ENCODE measurements around the gene VSIG10L. TPM values are rescaled to one million over a fixed set of nuclear protein-coding genes. Genes with fewer than 3 reads are reported as not detected.

Gene VSIG10L
- total RNA-seq, 2 experiments from 2014 or later = 0.09 to 1.6 TPM

DNA sequence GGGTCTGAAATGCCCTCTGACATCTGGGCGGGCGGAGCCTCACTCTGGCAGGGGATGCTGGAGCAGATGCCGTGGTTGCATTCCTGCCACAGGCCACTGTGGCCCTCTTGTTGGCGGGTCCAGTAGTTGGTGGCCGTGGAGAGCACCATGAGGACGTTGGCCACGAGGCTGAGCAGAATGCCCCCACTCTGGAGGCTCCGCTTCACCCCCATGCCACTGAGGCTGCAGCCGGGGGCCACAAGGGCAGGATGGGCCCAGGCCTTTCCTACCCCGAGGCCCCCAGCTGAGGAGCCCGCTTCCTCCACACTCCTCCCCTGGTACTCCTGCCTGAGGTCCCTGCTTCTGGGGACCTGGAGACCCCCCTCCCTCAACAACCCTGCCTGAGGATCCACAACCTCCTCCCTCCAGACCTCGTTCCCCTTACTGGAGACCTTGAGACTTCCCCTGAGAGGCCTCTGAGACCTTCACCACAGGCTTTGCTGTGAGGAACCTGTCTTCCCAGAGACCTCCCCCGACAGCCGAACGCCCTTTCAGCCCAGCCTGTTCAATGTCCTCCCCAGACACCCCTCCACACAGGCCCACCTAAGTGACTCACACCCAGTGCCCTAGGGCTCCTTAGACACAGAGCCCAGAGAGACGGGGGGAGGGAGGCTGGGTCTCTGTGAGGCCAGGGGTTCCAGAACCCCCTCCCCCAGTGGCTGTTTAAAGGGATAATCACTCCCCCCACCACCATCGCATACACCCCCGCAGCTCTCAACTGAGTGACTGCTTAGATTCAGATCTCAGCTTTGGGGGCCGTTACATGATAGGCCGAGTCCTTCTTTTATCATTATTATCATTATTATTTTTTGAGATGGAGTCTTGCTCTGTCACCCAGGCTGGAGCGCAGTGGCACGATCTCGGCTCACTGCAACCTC, 26.7 kb upstream of the VSIG10L start, which contains the start of gene CLDND2:
CLDND2 (minus strand) TSS at position 638 of the 917 bp plus-strand sequence; CDS start at position 212, 426 bp downstream.
- H3K36me3 ChIP-seq (ENCODE audit: insufficient read depth, low read length) = no peaks in the 10 kb centered on the region
- peak within 1 kb of the TSS; percentile 55 for H3K27ac ChIP-seq (ENCODE audit: low read depth, low read length, poor library complexity, severe bottlenecking)
- peak; percentile 22 for DNase-seq (ENCODE audit: low spot score)
- peaks cover 10% of the 10 kb centered on the region; the same call in 1 of the 2 replicates for H3K79me2 ChIP-seq (ENCODE audit: insufficient read depth, low read depth, low read length)
- POLR2A ChIA-PET = interaction anchor here (0.7 to 1.3 kb wide), 2 partner anchors 27 to 68 kb away, joined by 3 to 6 read pairs; no protein-coding TSS in a partner anchor
- H3K9me2 ChIP-seq (ENCODE audit: insufficient read depth, low read length) = no peaks in the 10 kb centered on the region
- H3K4me3 ChIP-seq (ENCODE audit: low read depth, low read length, poor library complexity, severe bottlenecking) = peak within 1 kb of the TSS; percentile 78
- intact Hi-C loops (cut with micrococcal nuclease; ENCODE audit: unreplicated experiment) = no loop called here
- TF ChIP-seq EZH2phosphoT487 (IDR thresholded peaks at IDR 0.05; ENCODE audit: borderline replicate concordance, low read depth, low read length) (no peak), CTCF (conservative IDR thresholded peaks at IDR 0.05; ENCODE audit: low read length) (no peak)
- no peaks in the 10 kb centered on the region for H4K20me1 ChIP-seq (ENCODE audit: insufficient read depth, low read length)
- CTCF ChIA-PET (ENCODE audit: unreplicated experiment) = no interaction called here
- H3K9me3 ChIP-seq (ENCODE audit: low read length) = no peaks in the 10 kb centered on the region
- BruUV-seq (replicated peaks) = no TSS peak
- peak within 1 kb of the TSS; percentile 73 for H2AFZ ChIP-seq (ENCODE audit: low read length)
- H3K4me1 ChIP-seq (ENCODE audit: insufficient read depth, low read length, poor library complexity, severe bottlenecking) = peaks cover 32% of the 10 kb centered on the region
- peak within 1 kb of the TSS; percentile 95 for H3K4me2 ChIP-seq (ENCODE audit: low read length)

DNA sequence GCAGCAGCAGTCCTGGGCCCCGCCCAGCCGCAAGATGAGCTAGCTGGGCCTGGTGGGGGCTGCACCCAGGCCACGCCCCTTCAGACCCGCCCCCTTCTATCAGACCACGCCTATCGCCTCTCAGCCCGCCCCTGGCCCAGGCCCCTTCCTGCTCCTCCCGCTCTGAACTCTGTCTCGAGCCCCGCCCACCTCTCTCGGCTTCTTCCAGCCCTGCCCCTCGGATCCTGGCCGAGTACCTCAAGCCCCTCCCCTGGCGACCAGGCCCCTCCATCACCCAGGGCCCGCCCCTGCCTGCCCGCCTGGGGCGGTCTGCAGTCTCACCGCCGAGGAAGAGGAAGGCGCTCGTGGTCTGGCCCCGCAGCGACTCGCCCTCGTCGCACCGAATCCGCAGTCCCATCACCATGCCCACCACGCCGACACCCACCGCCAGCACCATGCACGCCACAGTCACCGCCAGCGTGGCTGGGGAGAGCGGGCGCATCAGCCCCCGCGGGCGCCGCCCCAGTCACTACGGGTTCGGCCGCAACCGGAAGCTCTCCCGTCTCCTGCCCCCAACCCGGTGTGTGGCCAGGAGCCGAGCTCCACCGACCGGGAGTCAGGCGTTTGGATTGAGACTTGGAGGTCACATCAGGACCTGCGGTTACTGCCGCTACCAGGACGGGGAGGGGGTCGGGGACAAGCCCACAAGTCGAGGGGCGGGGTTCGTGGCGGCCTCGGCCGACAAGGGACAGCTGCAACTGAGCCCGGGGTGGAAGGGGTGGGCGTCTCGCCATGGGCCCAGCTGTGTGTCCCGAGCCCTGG, 25.8 kb upstream of the VSIG10L start:
- POLR2A ChIA-PET = interaction anchor here (0.7 to 1.3 kb wide), 5 partner anchors 28 to 347 kb away, joined by 3 to 6 read pairs (median 4); partner anchors contain the start of gene SIGLEC10
- H3K4me2 ChIP-seq (ENCODE audit: low read length) = peak overlapping the region; percentile 95
- H3K79me2 ChIP-seq (ENCODE audit: insufficient read depth, low read depth, low read length) = peaks cover 10% of the 10 kb centered on the region; the same call in 1 of the 2 replicates
- no peaks in the 10 kb centered on the region for H3K36me3 ChIP-seq (ENCODE audit: insufficient read depth, low read length)
- no peaks in the 10 kb centered on the region for H4K20me1 ChIP-seq (ENCODE audit: insufficient read depth, low read length)
- no peaks in the 10 kb centered on the region for H3K9me2 ChIP-seq (ENCODE audit: insufficient read depth, low read length)
- peak overlapping the region; percentile 73 for H2AFZ ChIP-seq (ENCODE audit: low read length)
- H3K9me3 ChIP-seq (ENCODE audit: low read length) = no peaks in the 10 kb centered on the region
- DNase-seq (ENCODE audit: low spot score) = peak; percentile 98
- BruUV-seq (replicated peaks) = TSS peak; percentile 54
- peaks cover 32% of the 10 kb centered on the region for H3K4me1 ChIP-seq (ENCODE audit: insufficient read depth, low read length, poor library complexity, severe bottlenecking)
- H3K27ac ChIP-seq (ENCODE audit: low read depth, low read length, poor library complexity, severe bottlenecking) = peak overlapping the region; percentile 79
- peak overlapping the region; percentile 78 for H3K4me3 ChIP-seq (ENCODE audit: low read depth, low read length, poor library complexity, severe bottlenecking)
- TF ChIP-seq CTCF (conservative IDR thresholded peaks at IDR 0.05; ENCODE audit: low read length) = no peak
- TF ChIP-seq EZH2phosphoT487 (IDR thresholded peaks at IDR 0.05; ENCODE audit: borderline replicate concordance, low read depth, low read length) = no peak
- CTCF ChIA-PET (ENCODE audit: unreplicated experiment) = interaction anchor here (0.6 kb wide), 1 partner anchor 28 kb away, joined by 3 read pairs; no protein-coding TSS in a partner anchor
- intact Hi-C loops (cut with micrococcal nuclease; ENCODE audit: unreplicated experiment) = loop anchor here (1.0 to 2.0 kb wide), 2 partner anchors 28 to 49 kb away; partner anchors contain the start of gene SIGLEC10
